Activated CD4-positive, alpha-beta T cell treated with anti-CD3 and anti-CD28 coated beads, Interleukin-10, Interleukin-2, amounts not matched to agents 100 ng/mL and 50 ng/mL, durations not matched to agents 16 hours and 8 hours (primary cell): ENCODE results near the gene SYNDIG1.

Experiments
- DNase-seq: peaks from one replicate; pipeline ENCODE4 v3.0.0-alpha.2; 2020

SYNDIG1 gene

DNA sequence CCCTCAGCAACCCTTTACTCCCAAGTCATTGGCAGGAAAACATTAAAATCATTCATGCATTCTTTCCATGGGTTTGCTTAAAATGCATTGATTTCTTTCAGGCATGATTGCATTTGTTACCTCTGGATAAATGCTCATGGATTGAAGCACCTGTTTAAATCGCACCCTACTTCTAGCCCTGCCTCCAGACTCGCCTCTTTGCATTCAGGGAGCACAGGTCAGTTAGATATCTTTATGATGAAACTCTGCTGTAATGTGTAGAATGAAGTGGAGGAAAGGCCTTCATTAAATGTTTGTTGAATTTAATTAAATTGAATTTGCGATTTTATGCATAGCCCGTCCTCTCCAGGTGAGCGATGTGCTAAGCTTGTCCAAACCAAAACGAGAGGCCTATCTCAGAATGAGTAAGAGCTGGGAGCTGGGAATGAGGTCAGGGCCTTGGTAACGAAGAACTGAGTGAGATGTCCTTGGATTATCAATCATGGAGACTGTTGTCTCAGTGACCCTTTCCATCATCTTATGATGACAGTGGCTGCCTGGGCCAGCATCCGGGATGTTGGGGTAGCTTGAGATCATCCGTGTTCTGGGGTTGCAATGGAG lies 210.1 kb downstream of the SYNDIG1 start:
- no peak for DNase-seq

DNA sequence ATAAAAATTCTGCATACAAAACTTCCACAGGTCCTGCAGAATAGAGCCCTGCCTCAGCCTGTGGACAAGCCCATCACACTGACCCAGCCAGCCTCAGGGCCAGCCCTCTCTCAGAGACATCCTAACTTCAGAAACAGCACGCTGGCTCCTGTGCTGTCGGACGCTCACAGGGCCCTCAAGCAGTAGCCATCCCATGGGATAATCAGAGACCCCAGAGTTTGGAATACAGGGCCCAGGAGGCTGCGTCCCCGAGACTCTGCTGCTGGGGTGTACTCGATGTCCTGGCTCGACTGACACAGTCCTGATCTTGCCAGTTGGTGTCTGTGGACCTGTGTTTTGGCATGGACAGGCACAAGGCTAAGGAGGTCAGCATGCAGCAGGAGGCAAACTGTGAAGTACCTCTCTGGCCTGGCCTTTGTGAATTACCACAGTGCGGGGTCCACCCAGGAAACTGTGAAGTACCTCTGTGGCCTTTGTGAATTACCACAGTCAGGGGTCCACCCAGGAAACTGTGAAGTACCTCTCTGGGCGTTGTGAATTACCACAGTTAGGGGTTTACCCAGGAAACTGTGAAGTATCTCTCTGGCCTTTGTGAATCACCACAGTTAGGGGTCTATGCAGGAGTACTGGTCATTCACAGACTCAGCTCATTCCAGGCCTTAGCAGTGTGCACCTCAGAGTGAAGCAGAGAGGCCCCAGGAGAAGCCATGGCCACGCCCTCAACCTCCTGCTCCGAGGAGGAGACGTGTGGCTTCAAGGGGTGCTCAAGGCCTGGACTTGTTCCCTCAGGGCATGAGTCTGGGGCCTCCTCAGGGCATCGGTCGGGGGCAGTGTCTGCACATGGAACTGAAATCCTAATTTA lies 212.4 kb downstream of the SYNDIG1 start:
- DNase-seq = no peak

DNA sequence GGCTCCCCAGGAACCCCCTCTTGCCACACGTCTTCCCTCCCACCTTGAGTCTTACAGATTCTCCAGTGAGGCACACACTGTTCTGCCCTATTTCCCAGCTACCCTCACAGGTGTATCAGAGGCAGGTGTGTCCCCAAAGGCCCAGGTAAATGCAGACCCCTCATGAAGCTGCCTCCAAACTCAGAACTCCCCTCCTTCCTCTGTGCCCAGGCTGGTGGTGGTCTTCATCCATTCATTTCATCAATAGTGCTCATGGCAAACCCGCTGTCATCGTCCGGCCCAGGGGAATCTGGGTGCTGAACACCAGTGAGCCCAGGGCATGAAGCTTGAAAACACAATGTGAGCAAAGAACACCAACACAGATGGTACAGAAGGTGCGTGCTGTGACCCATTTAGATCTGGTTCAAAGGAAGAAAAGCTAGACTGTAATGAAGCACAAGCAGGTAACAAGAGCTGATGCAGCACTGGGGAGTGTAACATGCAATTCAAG lies 213.1 kb downstream of the SYNDIG1 start:
- DNase-seq = no peak

DNA sequence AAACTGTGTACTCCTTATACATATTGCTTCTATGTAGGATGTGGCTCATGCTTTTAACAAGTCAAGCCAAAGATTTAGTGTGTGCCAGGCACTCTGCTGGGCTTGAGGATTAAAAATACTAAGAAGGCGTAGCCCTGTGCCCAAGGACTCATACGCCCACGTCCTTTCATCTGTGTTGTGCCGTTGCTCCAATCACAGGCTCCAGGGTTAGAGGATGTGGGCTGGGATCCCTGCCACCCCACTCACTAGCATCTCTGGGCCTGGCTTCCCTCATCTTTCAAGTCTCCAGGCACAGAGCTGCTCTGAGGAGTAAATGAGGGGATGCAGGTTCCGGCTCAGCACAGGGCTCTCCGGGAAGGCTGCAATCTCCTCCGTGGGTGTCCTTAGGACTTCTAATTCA lies 214.2 kb downstream of the SYNDIG1 start:
- no peak for DNase-seq

DNA sequence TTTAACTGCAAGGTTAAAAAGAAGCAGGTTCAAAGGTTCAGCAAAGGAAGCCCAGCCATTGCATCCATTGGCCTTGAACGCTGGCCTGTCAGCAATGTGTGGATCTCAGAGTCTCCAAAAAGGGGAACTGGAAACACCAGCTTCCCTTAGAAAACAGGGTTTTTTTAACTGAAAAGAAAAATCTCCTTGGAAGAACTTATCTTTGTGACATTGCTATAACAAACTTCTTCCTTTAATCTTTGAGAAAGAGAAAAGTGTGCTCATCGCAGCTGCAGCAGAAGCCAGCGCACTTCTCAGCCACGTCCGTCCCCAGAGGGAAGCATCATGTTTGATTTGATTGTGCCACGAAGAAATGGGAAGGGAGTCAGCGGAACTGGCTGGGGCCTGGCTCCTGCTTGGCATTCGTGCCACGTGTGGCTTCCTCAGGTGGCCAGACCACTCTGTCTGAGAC lies 215.0 kb downstream of the SYNDIG1 start:
- DNase-seq = no peak

DNA sequence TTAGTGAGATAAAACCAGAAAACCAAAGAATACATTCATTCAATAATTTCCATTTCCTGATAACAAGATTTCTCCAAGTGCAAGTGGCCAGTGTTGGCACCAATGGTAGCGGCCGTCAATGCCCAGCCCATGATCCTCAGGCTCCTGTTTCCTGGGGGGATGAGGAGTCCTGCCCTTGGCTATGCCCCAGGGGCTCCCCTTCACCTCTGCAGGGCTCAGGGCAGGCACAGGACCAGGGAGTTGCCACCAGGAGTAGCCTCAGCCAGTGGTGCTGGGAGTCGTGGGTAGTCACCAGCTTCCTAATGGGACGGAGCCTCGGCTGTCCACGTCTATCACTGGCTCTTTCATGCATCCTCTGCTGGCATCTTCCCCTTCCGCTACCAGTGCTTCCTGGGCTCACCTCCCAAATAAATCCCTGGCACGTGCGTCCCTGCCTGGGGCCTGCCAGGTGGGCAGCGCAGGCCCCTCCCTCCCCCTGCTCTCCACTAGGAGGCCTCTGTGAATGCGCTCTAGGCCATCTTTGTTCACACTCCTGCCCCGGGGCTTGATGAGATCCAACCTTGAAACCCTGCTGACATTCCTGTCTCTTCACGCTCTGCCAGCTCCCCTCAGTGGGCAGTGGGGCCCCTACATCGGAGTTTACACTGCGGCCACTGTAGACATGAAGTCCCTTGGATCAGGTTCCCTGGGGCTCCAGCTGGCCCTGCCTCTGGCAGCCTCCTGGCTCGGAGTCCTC lies 215.7 kb downstream of the SYNDIG1 start:
- no peak for DNase-seq

DNA sequence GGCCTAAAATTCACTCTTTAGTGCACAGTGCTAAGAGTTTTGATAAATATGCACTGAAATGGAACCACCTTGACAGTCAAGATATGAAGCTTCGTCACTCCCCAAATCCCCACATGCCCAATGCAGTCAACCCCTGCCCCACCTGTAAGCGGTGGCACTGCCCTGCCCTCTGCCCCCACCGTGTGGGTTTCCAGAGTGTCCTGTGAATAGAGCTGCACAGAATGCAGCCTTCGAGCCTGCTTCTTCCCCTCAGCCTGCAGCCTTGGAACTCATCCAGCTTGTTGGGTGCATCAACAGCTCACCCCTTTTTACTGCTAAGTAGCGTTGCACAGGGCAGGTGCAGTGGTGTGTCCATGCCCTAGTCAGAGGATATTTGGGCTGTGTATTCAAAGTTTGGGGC lies 216.3 kb downstream of the SYNDIG1 start:
- DNase-seq = no peak

DNA sequence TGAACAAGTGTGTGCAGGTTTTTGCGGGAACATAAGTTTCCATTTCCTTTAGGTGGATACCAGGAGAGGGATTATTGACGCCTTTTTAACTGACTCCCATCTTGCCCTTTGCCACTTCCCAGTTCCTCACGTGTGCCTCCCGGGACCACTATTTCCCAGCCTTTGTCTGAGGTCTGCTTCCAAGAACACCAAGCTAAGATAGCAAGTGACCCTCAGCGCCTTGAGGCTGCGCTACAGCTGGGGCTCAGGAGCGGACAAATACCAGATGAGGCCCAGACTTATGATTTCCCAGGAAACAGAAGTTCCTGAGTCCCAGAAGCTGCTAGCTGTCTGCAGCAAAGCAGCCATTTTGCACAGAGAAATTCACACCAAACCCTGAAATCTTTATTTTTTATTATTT lies 216.7 kb downstream of the SYNDIG1 start:
- no peak for DNase-seq

DNA sequence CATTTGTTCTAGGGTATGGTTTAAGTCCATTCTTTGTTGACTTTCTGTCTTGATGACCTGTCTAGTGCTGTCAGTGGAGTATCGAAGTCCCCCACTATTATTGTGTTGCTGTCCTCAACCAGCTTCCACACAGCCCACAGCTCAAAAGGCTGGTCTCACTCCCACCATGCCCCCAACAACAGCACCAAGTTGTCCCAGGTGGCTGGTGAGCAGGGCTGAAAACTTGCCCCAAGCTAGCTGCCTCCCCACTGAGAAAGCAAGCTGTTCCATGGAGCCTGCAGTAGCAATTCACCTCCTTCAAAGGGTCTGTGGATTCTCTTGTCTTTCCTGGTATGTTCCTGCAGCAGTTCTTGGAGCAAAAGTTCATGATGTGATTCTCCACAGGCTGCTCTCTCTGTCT lies 221.0 kb downstream of the SYNDIG1 start:
- DNase-seq = no peak

DNA sequence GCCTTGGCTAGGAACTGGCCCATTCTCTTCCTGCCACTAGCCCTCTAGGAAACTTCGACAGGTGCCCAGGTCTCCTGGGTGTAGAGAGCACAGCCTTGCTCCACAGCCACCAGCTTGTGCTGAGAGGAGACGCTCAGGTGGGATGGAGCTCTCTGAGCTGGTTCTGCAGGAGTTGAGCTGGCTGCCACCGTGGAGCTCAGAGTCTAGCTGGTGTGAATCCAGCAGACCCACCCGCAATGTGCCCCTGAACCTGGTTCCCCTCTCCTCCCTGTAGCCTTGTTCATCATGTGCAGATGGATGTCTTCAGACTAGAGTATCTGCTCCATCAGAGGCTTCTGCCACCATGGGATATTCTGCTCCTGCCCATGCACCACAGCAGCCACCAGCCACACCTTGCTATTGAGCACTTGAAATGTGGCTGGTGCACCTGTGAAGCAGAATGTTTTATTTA lies 222.5 kb downstream of the SYNDIG1 start:
- no peak for DNase-seq

DNA sequence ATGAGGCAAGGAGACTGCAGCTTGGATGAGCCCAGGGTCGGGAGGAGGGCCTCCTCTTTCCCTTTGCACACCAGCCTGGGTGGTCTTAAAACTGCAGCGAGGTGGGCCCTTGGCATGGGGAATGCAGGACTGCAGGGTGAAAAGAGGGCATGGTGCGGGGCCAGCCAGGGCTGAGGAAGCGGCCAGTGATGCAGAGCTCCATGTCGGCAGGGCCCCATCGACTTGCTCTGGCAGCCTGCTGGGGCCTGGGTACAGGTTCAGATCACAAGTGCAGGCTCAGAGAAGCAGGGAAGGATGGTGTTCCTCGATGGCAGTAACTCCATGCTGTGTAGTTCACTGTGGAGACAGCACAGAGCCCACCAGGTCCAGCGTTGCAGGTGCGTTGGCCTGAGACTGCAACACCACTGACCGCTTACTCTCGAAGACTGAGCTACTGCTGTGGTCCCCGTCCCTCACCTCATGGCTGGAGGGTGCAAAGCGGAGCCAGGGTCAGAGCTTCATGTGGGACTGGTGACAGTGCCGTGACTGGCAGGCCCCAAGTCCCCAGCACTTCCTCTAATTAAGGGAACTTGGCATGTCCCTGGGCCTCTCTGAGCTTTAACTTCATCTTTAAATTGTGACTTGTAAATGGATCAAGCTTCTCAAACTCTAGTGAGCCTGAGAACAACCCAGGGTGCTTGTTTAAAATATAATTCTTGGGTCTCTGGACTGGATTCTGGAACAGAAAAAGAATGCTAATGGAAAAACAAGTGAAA lies 223.2 kb downstream of the SYNDIG1 start:
- no peak for DNase-seq

DNA sequence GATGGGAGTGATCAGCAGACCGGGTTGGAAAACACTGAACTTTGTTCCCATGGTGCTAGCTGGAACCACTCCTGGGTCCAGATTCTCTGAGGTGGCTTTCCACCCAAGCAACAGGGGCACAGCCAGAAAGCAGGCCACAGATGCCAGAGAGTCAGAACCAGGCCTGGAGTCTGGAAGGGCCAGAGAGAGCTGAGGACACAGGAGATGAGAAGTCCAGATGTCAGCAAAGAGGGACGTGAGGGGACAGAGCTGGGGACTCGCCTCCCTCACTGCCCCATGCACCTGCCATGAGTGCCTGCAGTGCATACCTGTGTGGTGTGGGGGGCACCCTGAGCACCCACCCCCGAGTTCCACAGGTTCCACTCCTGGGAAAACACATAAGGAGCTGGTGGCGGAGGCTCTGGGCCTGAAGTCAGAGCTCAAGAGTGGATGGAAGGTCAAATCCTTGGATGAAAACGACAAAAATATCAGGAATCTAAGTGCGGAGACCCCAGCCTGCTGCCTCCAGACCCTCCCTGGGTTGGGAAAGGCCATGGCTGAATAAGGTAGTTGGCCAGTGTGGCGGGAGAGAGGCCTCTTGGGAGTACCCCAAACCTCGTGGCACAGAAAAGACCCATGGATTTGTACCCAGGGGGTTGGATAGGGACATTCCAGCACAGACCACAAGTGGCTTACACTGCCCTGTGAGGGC lies 224.2 kb downstream of the SYNDIG1 start:
- no peak for DNase-seq

DNA sequence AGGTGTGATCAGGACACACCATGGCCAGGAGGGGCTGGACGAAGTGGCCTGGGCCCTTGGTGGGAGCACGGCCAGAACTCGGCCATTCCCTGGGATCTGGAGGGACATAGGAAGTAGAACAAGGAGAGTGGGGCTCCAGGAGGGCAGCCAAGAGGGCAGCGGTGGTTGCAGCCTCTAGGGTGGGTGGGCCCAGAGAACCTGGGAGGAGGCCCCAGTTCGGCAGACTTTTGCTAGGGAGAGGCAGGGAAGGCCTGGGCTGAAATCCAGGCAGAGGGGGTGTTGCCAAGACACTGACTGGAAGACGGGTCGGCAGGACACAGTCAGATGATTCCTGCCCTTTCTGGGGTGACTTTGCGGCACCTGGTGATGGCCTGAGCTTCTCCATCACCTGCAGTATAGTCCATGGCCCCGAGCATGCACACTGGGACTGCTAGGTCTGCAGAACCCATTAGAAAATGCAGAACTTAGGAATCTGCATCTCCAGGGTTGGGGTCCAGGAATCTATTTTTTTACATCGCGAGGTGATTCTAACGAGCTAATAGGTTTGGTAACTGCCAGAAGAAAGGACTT lies 224.8 kb downstream of the SYNDIG1 start:
- DNase-seq = no peak

DNA sequence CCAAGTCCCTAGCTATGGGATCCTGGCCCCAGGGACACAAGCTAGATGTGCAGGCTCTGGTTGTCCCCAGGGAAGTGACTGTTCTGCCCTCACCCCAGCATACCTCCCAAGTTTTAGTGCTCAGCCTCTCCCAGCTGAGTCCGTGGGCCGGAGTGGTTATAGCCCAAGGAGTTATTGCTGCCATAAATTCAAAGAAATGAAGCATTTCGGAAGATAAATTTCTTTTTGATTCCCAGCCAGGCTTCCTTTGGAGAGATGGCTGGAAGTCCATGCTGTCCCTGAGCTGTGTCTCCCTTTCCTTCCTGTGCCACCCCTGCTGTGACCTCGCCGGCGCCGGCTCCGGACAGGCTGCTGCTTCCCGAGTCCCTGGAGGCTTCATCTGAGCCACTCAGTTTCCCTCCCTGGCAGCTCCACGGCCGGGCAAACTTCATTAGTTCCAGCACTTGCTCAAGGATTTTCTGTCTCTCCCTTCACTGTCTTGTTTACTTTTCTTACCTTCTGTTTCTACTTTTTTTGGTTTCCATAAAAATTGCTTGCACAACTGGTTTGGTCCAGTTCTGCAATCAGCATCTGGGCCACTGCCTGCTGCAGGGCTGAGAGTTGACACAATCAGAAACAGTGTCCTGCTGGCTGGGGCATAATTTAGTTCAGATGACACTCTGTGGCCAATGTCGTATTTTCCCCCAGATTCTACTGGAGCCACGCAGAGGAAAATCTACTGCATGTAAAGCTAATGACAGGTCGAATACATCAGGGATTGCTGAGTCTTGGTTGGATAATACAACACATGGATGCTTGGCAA lies 225.5 kb downstream of the SYNDIG1 start:
- DNase-seq = no peak

DNA sequence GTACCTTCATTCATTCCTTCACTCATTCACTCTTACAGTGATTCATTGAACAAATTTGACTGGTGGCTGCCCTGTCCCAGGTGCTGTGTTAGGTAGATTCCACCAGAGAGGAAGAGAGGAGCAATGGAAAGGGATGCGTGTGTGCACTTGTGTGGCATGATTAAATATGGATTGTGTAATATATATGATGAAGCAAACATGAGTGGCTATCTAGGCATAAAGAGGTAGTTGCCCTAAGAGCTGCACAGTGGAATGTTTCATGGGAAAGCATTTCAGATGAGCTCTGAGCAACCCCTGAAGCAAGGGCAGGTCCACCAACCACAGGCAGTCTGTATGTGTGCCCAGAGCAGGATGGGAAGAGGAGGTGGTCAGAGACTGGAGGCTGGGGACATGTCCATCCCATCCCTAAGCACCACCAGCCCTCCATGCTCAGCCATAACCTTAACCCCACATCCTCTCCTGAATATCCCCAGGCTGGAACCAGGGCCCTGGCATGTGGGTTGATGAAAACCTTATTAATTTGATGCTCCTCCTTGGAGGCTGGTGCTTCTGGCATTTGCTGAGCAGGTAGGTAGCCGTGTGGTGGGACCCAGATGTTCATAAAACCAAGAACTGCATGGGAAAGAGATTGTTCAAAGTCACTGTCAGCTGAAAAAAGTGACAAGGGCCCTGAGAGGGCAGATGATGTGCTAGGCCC lies 226.2 kb downstream of the SYNDIG1 start:
- no peak for DNase-seq

DNA sequence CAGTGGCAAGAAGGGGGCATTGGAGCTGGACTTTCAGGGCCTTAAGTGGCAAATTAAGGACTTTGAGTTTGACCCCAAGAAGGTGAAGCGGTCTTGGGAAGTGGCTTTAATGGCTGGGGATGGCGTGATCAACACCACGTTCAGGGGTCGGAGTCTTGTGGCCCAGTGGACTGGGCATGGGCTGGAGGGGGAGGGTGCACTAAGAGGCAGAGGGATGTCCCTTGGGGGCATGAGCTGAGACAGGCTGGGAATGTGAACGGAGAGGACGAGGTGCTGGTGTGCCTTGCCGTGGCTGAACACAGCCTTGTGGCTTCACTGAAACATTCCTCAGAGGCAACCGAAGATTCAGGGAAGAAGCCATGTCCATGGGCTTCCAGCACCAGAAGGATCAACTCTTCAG lies 227.0 kb downstream of the SYNDIG1 start:
- no peak for DNase-seq

DNA sequence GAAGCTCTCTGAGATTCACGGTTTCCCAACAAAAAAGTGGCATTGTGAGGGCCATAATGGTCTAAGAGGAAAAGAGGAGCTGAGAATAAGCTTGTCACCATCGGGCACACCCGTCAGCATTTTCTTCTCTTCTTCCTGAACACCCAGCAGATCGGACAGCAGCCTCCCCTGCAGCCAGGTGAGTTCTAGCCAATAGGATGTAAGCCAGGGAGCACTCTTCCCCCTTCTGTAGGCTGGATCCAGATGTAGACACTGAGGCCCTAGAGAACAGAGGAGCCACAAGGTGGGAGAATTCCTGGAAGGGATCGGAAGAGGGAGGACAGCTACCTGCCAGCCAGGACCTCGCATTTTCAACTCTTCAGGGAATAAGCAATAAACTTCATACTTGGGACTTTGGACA lies 228.0 kb downstream of the SYNDIG1 start:
- no peak for DNase-seq

DNA sequence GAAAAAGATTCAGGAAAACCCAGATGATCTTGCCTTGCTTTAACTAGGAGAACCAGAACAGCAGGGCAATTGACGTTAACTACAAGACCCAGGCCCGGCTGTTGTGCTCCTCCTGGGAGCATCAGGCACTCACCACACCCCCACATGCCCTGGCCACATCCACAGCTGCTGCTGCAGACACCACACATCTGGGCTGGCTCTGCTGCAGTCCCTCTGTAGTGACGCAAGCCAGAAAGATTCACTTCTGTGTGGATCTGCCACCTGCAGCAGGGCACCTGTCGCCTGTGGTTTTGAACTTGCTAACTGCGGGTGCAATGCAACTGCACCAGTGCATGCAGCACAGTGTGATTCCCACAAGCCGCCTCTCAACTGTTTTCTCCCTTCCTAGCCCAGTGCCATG lies 228.8 kb downstream of the SYNDIG1 start:
- no peak for DNase-seq

DNA sequence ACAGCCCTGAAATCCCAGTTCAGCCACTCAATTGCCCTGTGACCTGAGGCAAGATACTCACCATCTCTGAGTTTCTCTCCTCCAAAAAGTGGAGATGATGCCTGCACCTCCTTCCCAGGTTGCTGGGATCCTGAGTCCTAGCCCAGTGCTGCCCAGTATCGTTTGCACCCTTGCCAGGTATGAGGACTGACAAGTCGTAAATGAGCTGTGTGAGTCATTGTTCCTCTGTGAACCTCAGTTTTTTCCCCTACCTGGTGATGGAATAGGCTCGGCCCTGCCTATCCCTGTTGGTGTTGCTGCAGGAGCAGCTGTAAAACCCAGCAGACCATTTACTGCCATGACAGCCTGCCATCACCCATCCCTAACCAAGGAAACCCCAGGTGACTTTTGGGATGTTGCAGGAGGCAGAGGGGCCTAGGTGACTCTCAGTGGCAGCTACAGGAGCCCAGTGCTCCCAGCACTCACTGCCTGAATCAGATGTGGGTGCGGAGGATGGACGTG lies 229.3 kb downstream of the SYNDIG1 start:
- DNase-seq = no peak
